Kidney capillary endothelial cell (primary cell): Measurements from ENCODE around the gene CCT7.
"Not testable (repeated sequence)": the region's sequence is repeated elsewhere in the genome, so short reads cannot be mapped to it uniquely, and the experiment has no call there.

Experiments
- DNase-seq: peaks from one replicate; pipeline ENCODE4 v3.0.0-alpha.2; 2018; ENCODE audit warnings: low spot score

CCT7 gene

DNA sequence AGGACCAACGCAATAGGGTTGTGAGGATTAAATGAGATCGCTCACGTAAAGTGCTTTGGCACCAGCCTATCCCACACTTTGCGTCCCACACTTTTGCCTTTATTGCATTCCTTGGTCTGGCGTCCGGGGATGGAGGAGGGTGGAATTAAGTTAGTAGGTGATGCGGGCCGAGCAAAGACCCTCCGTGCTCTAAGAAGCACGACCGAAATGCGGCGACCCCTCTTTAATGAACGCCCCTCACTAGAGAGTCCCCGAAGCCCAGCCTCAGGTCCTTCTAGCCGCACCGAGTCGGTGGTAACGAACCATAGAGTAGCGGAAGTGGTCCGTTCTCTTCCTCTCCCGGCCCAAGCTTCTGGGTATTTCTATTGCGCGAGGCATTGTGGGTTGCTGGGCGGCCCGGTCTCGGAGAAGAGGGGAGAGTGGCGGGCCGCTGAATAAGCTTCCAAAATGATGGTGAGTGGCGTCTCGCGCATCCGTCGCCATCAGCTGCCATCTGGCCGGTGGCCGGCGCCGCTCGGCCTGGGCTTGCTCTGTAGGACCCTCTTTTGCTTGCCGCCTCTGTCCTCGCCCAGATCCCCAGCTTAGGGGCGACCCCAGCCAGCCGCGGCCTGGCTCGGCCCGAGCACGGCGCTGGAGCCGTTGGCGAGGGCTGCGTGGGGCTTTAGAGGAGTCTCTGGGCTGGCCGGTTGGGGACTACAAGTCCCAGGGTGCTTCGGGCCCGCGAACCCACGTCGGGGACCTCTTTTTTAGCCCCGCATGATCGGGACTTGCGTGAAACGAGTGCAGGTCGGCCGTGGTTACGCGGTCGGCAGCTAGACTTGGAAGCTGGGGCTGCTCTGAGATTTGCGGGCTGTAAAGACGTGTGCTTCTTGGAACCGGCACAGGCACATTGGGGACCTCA, at the start of gene CCT7:
Gene CCT7 (plus strand): TSS at position 377 of the 901 bp plus-strand sequence. CDS start 71 bp downstream, at position 448.
- peak; percentile 84 for DNase-seq

DNA sequence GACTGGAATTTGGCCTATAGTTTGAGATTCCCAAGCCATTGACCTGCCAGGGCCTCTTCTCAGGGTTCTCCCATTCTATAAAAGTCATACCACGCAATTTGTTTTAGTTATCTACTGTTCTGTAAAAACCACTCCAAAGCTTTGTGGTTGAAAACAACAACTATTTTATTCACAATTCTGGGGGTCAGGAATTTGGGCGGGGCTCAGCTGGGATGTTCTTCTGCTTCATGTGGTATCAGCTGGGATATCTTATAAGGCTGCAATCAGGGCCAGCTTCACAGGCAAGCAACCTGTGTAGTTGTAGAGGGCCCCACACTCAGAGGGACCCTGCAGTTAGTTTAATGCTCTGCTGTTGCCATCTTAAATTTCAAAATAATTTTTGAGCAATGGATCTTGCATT, 48.1 kb upstream of the CCT7 start:
- no peak for DNase-seq

GRCh38 chr2:73187549-73187948, 46.6 kb upstream of the CCT7 start:
- DNase-seq = no peak

DNA sequence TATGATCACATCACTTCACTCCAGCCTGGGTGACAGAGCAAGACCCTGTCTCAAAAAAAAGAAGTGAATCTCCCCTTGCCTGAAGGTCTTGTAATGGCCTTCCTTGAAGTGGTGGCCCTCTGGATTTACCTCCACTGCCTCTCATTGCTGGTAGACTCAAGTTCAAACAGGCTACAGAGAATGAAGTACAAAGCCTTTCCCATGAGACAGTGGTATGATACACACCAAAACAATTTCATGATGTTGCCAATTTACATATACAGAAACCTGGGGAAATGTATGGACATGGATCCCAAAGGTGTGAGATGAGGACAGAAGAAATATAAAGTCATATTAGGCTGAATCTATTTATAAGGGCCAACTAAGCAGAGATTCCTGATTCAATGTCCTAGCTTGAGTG, 36.5 kb upstream of the CCT7 start:
- DNase-seq = no peak

DNA sequence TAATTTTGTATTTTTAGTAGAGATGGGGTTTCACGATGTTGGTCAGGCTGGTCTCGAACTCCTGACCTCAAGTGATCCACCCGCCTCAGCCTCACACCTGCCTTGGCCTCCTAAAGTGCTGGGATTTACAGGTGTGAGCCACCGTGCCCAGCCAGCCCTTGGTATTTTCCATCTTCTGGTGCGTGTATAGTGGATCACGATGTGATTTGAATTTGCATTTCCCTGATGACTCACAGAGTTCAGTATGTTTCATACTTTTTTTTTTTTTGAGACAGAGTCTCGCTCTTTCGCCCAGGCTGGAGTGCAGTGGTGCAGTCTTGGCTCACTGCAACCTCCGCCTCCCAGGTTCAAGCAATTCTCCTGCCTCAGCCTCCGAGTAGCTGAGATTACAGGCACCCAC, 33.8 kb upstream of the CCT7 start:
- not testable (repeated sequence) for DNase-seq

DNA sequence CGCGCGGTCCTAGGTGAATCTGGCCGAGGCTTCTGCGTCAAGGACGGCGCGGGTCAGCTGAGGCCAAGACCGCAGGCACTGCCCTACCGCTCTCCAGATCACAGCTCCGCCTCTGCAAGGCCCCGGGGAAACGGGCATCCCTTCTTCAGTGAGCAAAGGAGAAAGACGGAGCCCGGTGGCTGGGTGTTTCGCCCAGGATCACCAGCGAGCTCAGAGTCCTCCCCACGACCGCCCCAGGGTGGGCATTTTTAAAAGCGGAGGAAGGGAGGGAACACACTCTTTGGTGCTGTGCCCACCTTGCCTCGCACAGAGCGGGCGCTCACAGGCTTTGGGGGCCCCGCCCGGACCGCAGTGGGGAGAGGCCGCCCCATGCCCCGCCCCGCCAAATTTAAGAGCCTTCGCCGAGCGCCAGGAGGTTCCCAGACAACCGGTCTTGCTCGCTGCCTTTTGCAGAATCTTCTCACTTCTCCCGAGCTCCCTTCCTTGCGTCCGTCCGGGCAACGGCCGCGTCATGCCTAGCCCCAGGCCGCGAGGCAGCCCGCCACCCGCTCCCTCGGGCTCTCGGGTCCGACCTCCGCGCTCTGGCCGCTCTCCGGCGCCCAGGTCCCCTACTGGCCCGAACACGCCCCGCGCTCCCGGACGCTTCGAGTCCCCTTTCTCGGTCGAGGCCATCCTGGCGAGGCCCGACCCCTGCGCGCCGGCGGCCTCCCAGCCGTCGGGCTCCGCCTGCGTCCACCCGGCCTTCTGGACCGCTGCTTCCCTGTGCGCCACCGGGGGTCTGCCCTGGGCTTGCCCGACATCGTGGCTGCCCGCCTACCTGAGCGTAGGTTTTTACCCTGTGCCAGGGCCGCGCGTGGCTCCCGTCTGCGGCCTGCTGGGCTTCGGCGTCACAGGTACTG, 31.7 kb upstream of the CCT7 start, which contains the start of gene NOTO:
Gene NOTO (plus strand): TSS at position 419 of the 899 bp plus-strand sequence. CDS start 93 bp downstream, at position 512.
- DNase-seq = no peak

DNA sequence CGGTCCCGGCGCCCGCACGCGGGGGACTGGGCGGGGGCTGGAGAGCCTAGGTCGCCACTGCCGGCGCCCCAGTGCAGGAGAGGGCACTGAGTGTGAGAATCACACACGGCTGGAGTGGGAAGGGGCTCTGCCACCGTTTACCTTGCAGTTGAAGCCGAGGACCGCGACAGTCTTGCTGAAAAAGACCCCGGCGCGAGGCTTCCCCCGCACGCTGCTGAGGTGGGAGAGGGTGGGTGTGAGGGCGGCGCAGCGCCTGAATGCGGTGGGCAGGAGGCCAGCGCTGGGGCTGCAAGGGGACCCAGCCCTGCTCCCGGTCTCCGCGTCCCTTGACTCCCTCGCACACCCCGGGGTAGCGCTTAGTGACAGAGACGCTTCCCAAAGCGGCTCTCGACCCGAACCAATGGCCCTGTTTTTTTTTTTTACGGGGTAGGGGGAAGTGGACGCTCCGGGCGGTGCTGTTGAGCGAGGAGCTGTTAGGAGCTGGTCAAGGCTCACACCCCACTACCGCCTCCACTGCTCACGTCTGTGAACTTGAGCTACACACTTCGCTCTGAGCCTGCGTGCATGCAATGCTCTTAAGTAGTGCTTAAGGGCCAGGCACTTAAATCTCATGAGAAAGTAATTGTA, 30.9 kb upstream of the CCT7 start:
- DNase-seq = no peak

DNA sequence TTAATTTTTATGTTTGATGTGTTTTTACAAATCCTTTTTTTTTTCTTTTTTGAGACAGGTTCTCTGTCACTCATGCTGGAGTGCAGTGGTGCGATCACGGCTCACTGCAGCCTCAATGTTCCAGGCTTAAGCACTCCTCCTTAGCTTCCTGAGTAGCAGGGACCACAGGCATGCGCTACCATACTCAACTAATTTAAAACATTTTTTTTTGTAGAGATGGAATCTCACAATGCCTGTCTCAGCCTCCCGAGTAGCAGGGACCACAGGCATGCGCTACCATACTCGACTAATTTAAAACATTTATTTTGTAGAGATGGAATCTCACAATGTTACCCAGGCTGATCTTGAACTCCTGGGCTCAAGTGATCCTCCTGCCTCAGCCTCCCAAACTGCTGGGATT, 28.5 kb upstream of the CCT7 start:
- DNase-seq = no peak

DNA sequence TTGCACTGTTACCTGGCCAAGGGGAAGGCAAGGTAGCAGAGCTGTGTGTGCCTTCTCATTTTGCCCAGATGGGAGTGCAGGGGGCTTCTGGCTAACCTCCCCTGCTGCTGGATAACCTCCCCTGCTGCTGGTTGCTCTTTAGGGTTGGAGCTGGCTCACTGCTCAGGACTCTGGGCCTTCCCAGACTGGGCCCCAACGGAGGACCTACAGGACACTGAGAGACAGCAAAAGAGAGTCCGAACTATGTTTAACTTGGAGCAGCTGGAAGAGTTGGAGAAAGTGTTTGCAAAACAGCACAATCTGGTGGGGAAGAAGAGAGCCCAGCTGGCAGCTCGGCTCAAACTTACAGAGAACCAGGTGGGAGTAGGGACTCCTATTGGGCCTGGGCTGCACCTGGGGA, 25.9 kb upstream of the CCT7 start:
- DNase-seq = no peak

DNA sequence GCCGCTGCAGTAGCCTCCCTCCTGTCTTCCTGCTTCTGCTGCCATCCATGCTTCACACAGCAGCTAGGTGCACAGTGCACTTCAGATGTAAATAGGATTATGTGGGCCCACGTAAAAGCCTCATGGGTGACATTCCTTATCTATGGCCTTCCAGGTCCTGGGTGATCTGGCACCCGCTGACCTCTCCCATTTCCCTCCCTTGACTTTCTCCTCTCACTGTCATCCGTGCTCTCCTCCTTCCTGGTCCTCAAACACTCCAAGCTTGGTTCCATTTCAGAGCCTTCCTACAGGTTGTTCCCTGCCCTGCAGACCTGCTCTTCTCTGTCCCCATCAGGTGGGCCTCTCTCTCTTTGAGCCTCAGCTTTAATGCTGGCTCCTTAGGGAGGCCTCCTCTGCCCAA, 24.1 kb upstream of the CCT7 start:
- DNase-seq = no peak

DNA sequence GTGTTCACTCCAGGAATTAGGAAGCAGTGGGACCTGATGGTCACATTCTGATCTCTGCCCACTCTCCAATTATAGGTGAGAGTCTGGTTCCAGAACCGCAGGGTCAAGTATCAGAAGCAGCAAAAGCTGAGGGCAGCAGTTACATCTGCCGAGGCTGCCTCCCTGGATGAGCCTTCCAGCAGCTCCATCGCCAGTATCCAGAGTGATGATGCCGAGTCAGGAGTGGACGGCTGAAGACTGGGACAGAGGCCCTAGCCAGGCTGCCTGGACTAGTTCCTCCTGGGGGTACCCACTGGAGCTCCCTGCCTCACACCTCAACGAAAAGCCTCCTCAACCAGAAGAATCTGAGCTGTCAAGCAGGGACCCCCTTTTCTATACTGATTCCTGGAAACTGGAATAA, 23.4 kb upstream of the CCT7 start:
- no peak for DNase-seq

- no peak for DNase-seq
These were observed 22.0 kb upstream of the CCT7 start for GRCh38 chr2:73212098-73212447.

GRCh38 chr2:73212448-73213176, 21.5 kb upstream of the CCT7 start:
- DNase-seq = peak; percentile 77

- DNase-seq = peak; percentile 73
These were observed 19.7 kb upstream of the CCT7 start, which contains the start of gene SMYD5 for GRCh38 chr2:73214120-73215035. SMYD5 (plus strand) TSS chr2:73214245; CDS start chr2:73214267, 22 bp downstream.

DNA sequence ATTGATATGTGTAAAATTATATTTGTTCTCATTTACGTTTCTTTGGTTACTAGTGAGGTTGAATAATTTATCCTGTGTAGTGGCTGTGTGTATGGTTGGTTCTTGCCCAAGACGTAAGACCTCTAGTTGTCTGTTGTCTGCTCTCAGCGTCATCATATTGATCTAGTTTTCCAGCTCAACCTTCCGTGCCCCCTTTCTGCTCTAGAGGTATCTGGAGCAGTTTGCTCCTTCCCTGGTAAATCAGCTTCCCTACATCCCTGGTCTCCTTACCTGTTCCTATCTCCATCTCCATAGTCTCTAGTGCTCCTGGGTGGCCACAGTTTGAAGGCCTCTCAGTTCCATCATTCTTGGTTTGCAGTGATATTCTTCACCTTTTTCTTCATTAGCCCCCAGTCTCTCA, 18.9 kb upstream of the CCT7 start:
- DNase-seq = no peak

GRCh38 chr2:73217160-73217559, 16.9 kb upstream of the CCT7 start:
- DNase-seq = no peak

DNA sequence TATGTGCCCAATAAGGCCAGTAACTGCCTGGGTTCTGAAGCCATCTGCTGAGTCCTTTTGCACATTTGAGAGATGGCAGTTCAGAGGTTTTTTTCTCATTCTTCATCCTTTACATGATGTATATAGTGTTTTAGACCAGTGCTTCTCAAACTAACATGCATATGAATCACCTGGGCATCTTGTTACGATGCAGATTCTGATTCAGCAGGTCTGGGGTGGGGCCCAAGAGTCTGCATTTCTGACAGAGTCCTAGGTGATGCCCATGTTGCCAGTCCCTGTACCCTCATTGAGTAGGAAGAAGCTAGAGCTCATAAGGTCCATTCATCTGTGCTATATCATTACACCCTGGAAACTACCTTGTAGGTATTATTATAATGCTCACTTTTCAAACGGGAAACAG, 16.3 kb upstream of the CCT7 start:
- no peak for DNase-seq

DNA sequence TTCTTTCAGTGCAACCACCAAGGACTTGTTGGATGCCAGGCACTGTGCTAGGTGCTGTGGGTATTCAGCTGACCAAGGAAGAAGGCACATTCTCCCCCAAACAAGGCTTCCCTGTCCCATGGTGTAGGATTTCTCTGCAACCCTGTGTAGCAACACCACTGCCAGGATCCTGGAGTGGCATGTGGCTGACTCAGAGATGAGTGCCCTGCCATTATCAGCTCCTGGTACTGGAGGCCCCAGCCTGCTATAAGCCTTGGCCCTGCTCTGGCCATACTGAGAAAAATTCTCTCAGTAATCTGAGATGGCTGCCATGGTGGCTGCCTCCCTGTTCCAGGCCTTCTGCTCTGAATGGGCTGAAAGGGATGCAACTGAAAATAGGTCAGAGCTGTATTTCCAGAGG, 15.8 kb upstream of the CCT7 start:
- DNase-seq = no peak

DNA sequence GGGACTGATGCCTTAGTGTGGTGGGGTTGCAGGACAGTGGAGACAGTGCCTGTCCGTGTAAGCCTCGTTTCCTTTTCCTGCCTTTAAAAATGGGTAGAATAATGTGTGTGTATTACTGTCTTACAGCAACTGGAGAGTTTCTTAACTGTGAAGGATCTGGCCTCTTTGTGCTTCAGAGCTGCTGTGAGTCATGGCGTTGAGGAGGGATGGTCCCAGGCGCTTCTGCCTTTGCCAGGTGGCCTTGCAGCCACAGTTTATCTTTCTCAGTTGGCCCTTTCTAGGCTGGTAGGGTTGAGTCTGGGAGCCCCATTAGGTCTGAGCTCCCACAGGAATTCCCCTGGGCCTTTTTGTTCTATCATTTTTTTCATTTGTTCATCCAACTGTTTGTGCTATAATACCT, 10.3 kb upstream of the CCT7 start:
- DNase-seq = no peak

GRCh38 chr2:73225513-73226360, 8.4 kb upstream of the CCT7 start:
- DNase-seq = no peak
